NB4 (cell line): ENCODE results near the gene CEACAM20.
"Not testable (repeated sequence)": the region's sequence is repeated elsewhere in the genome, so short reads cannot be mapped to it uniquely, and the experiment has no call there.

Experiments
- DNase-seq: peaks from one replicate; pipeline ENCODE4 v3.0.0; 2010; ENCODE audit warnings: low read depth
- H3K4me3 ChIP-seq: one replicate; pipeline ENCODE4 v1.5.1; 2011; ENCODE audit warnings: mild to moderate bottlenecking, low read depth, low read length, moderate library complexity
- CTCF ChIP-seq: IDR thresholded peaks from one replicate; pipeline ENCODE4 v1.5.1; 2012; ENCODE audit warnings: low read depth, low read length
- MAX ChIP-seq: IDR thresholded peaks from 2 replicates; pipeline ENCODE4 v1.6.1; 2011; ENCODE audit warnings: low read depth, low read length
- MYC ChIP-seq: IDR thresholded peaks from 2 replicates; pipeline ENCODE4 v1.6.1; 2011; ENCODE audit warnings: low read depth, low read length
- POLR2A ChIP-seq: IDR thresholded peaks from 2 replicates; pipeline ENCODE4 v1.6.1; 2011; ENCODE audit warnings: mild to moderate bottlenecking; ENCODE audit not compliant: insufficient read length; ENCODE audit errors: extremely low read depth

The CEACAM20 gene

GRCh38 chr19:44567745-44568144 lies 38.3 kb upstream of the CEACAM20 start:
- TF ChIP-seq CTCF (no peak), POLR2A (no peak), MYC (no peak), MAX (no peak)
- DNase-seq: no peak
- H3K4me3 ChIP-seq: no peak overlapping the region

- TF ChIP-seq MAX (no peak), MYC (no peak), POLR2A (no peak), CTCF (no peak)
- DNase-seq: peak; percentile 30
- no peak overlapping the region for H3K4me3 ChIP-seq
Observed at GRCh38 chr19:44566984-44567383, 37.5 kb upstream of the CEACAM20 start.

GRCh38 chr19:44563086-44563655 lies 33.7 kb upstream of the CEACAM20 start:
- not testable (repeated sequence) for H3K4me3 ChIP-seq, DNase-seq

- no peak for DNase-seq
- TF ChIP-seq MAX: no peak
- TF ChIP-seq MYC: no peak
- H3K4me3 ChIP-seq: no peak overlapping the region
Observed at GRCh38 chr19:44557933-44558332, 28.5 kb upstream of the CEACAM20 start.

GRCh38 chr19:44554641-44555246 lies 25.3 kb upstream of the CEACAM20 start:
- no peak for DNase-seq
- TF ChIP-seq POLR2A (no peak), MYC (no peak), MAX (no peak), CTCF (no peak)
- H3K4me3 ChIP-seq: no peak overlapping the region

GRCh38 chr19:44553478-44554171 lies 24.1 kb upstream of the CEACAM20 start:
- DNase-seq: no peak
- TF ChIP-seq MAX (no peak), MYC (no peak), POLR2A (no peak), CTCF (no peak)
- no peak overlapping the region for H3K4me3 ChIP-seq
